Activated CD4-positive, alpha-beta T cell treated with anti-CD3 and anti-CD28 coated beads, Interleukin-2, amount 50 U/mL, for 24 hours (primary cell): ENCODE results near the gene NKAIN4.

Experiments used
- DNase-seq, 2 donors: peaks; one replicate each; pipeline ENCODE4 v3.0.0-alpha.2; 2020; ENCODE audit warnings: low read depth in 1 of 2, low spot score in 1 of 2

NKAIN4 gene

GRCh38 chr20:63198606-63199005, 55.7 kb downstream of the NKAIN4 start:
- DNase-seq, result no peak

- no peak for DNase-seq
Measured at GRCh38 chr20:63196768-63197470, 57.3 kb downstream of the NKAIN4 start.

GRCh38 chr20:63194797-63195173, 59.5 kb downstream of the NKAIN4 start:
- no peak for DNase-seq

- DNase-seq, result no peak
Measured at GRCh38 chr20:63194007-63194796, 60.1 kb downstream of the NKAIN4 start.

- DNase-seq, result no peak
Measured at GRCh38 chr20:63192721-63193120, 61.5 kb downstream of the NKAIN4 start.

- no peak for DNase-seq
Measured at GRCh38 chr20:63191400-63191799, 62.9 kb downstream of the NKAIN4 start.

DNA sequence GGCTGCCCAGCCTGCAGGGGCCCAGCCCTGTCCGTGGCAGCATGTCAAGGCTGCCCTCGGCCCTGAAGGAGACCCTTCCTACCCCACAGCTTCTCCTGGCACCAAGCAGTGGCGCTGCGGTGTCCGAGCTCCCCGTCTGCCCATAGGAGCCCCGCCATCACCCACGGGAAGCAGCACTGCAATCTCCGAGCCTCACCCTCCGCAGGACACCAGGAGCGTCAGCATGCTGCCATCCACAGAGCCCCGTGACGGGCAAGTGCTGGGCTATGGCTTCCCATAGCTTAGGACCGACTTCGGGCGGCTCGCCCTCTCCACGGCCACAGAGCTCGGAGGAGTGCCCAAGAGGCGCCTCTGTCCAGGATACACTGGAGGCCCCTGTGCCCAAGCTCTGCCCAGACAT, 63.4 kb downstream of the NKAIN4 start:
- no peak for DNase-seq
